PFSK-1 (cell line): ENCODE measurements around the gene KIF13A.

Source experiments
- FOXP2 ChIP-seq: optimal IDR thresholded peaks from 2 replicates; pipeline ENCODE3; 2011; ENCODE audit warnings: borderline replicate concordance, control low read depth, inconsistent platforms; ENCODE audit not compliant: insufficient read depth; ENCODE audit errors: extremely low read length, extremely low read depth
- POLR2AphosphoS5 ChIP-seq: IDR thresholded peaks from 2 replicates; pipeline ENCODE4 v1.6.1; 2012; ENCODE audit warnings: low read depth, mild to moderate bottlenecking, control low read depth, low read length, moderate library complexity
- SIN3A ChIP-seq: IDR thresholded peaks from 2 replicates; pipeline ENCODE4 v1.6.1; 2012; ENCODE audit warnings: mild to moderate bottlenecking, low read length, moderate library complexity, borderline replicate concordance; ENCODE audit not compliant: insufficient read depth
- TAF1 ChIP-seq: IDR thresholded peaks from 2 replicates; pipeline ENCODE4 v1.6.1; 2012; ENCODE audit warnings: low read length, control low read depth, borderline replicate concordance; ENCODE audit not compliant: insufficient read depth
- TF ChIP-seq, protein P1 (sequence below), 2 experiments: IDR thresholded peaks; 2 replicates each; pipeline versions ENCODE4 v1.6.1 to v1.8.0; 2011 to 2012; ENCODE audit warnings: low read depth in 2 of 2, low read length in 2 of 2, control low read depth in 1 of 2, inconsistent platforms in 1 of 2, mild to moderate bottlenecking in 1 of 2, moderate library complexity in 1 of 2; ENCODE audit not compliant: insufficient read depth in 1 of 2

DNA sequence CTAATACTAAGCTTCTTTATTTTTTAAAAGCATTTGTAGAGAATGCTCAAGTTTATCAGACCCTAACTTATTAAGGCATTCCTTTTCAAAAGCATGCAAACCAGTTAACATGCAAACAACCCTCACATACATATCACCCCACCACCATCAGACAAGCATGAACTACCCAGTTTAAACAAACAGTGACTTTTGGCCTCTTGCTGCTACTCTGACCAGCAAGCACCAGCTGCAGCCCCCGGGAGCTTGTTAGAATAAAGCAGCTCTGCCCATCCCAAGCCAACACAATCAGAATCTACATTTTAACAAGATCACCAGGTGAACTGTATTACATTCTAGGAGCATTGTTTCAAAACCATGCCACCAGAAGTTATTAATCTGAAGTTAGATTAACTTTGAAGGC is 274.9 kb downstream of the KIF13A start:
- TF ChIP-seq TAF1, result no peak
- no peak for TF ChIP-seq POLR2AphosphoS5
- TF ChIP-seq SIN3A, result no peak
- TF ChIP-seq, protein P1, sequence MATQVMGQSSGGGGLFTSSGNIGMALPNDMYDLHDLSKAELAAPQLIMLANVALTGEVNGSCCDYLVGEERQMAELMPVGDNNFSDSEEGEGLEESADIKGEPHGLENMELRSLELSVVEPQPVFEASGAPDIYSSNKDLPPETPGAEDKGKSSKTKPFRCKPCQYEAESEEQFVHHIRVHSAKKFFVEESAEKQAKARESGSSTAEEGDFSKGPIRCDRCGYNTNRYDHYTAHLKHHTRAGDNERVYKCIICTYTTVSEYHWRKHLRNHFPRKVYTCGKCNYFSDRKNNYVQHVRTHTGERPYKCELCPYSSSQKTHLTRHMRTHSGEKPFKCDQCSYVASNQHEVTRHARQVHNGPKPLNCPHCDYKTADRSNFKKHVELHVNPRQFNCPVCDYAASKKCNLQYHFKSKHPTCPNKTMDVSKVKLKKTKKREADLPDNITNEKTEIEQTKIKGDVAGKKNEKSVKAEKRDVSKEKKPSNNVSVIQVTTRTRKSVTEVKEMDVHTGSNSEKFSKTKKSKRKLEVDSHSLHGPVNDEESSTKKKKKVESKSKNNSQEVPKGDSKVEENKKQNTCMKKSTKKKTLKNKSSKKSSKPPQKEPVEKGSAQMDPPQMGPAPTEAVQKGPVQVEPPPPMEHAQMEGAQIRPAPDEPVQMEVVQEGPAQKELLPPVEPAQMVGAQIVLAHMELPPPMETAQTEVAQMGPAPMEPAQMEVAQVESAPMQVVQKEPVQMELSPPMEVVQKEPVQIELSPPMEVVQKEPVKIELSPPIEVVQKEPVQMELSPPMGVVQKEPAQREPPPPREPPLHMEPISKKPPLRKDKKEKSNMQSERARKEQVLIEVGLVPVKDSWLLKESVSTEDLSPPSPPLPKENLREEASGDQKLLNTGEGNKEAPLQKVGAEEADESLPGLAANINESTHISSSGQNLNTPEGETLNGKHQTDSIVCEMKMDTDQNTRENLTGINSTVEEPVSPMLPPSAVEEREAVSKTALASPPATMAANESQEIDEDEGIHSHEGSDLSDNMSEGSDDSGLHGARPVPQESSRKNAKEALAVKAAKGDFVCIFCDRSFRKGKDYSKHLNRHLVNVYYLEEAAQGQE (IDR thresholded peaks at IDR 0.05; ENCODE audit: insufficient read depth in 1 of 2, low read depth in 2 of 2, low read length in 2 of 2), result no peak
- no peak for TF ChIP-seq FOXP2
